NCI-H2171 treated with DMSO at 0.1 percent for 48 hours (cell line): Measurements from ENCODE around the gene L3MBTL4.
"Not testable (repeated sequence)": the region's sequence is repeated elsewhere in the genome, so short reads cannot be mapped to it uniquely, and the experiment has no call there.

Experiments
- DNase-seq: peaks from one replicate; lab custom pipeline; 2025; lab: John Stamatoyannopoulos, UW

The L3MBTL4 gene

DNA sequence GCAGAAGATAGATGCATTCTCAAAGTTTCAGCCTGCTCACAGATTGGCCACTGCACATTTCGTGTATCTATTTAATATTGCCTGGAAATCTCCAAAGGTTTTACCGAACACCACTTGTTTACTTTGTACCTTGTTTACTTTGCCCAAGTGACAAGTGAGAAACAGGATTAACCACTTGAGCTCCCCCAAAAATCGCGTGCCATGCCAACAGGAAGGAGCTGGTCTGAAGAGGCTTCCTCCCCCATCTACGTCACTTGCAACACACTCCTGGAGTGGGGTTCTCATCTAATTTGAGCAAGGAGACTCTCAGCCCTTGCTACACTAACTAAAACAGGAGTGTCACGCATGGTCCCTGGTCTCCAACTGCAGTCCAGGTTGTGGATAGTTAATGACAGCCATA, 306.9 kb downstream of the L3MBTL4 start:
- no peak for DNase-seq

DNA sequence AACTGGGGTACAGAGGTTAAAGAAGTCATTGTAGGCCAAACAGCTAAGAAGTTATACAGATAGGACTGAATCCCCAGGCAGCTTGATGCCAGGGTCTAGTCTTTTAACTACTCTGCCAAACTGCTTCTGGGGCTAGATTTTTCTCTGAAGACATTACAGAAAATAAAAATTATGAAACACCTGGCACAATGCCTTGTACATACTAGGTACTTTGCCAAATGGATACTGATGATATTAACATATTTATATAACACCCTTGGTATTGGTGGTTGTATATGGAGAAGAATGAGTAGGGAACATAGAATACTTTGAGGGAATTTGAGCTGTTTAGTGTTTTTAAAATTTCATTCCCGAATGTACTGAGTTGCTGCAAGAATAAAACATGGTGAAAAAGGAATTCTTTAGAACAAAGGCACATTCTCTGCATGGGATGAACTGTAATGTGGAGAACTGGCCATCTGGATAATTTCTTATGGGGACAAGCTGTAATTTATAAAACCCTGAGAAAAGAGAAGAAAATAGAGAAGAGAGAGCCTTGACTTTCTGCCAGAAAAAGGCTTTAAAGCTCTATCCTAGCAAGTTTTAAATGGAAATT, 308.5 kb downstream of the L3MBTL4 start:
- DNase-seq = no peak

DNA sequence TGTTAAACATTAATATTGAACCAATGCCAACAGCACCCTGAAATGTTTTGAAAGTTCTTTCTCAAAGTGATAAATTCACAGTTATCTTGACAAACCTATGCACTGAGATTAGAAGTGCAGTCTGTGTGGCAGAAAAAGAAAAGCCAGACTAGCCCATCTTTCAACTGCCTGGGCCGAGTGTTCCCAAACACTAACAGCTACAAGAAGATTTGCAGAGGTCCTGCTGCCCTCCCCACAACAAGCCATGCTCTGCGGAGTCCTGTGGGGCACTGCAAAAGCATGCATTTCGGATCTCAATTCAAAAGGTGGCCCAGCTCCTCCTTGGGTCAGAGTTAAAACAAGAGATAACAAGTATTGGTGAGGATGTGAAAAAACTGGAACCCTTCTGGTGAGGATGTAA, 311.0 kb downstream of the L3MBTL4 start:
- DNase-seq = no peak

DNA sequence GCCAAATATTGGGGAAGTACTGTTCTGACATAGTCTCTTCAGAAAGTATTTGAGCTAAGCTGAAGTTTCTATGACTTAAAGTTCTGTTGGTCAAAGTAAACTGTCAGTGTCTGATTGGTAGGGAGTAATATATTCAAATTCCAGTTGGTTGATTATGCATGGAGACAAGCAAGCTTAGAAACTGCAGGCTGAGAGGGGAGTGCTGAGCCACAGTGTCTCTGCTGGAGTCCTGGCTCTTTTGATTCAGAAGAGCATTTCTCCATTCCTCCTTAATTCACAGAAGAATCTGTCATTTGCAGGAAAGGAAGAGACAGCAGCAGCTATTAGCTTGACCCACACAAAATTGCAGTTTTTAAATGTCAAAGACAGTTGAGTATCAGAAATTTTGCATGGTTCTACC, 318.0 kb downstream of the L3MBTL4 start:
- no peak for DNase-seq

DNA sequence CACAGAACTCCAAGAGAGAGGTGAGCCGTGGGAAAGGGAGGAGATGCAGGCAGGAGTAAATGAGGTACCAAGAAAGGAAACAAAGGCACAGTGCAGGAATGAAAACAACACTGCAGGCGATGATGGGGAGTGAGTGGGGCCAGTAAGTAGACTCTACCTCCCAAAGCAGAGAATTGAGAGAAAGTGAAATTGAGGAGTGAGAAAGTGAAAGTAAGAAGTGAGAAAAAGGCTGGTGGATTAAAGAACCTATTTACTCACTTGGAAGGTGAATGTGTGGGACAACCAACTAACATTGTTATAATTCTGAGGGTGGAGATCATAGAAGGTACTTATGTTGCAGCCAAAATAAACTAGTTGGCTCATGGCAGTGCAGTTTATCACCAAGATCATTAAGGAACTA, 326.3 kb downstream of the L3MBTL4 start:
- DNase-seq = no peak

DNA sequence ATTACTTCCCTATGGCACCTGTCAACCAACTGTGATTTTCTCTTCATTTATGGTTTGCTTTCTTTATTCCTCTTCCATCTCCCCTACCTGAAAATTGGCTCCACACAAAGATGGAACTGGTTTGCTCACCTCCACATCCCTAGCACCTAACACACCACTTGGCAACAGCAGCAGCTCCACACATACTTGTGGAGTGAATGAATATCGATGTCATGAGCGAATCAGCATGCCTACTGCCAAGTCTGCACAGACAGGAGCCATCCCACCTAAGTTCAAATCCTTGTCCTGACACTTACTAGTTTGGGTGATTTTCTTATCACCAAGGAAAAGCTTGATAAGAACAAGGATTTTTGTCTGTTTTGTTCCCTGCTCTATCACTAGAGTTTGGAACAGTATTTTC, 328.0 kb downstream of the L3MBTL4 start:
- DNase-seq = no peak

DNA sequence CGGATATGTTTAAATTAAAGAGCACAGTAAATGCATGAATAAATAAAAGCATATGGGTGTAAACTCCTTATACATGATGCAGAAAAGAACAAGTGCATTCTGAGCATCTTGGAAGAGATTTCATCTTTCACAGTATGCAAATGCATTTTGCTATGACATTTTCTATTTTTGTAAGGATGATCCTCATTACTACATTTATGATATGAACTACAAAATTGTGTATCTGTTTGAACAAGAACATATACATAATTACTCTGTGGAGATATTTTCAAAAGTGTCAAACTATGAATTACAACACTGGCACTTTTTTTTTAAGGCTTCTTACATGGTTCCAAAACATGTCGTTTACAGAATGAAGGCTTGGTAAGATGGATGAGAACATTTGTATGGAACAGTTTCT, 335.3 kb downstream of the L3MBTL4 start:
- no peak for DNase-seq

DNA sequence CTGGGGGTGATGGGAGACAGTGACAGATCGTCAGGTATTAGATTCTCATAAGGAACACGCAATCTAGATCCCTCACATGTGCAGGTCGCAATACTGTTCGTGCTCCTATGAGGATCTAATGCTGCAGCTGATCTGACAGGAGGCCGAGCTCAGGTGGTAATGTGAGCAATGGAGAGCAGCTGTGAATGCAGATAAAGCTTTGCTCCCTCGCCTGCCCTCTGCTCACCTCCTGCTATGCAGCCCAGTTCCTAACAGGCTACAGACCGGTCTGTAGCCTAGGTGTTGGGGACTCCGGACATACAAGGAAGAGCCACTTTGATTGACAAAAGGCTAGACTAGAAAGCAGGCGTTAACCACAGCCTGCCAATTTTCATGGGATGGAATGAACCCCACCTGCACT, 335.8 kb downstream of the L3MBTL4 start:
- no peak for DNase-seq

DNA sequence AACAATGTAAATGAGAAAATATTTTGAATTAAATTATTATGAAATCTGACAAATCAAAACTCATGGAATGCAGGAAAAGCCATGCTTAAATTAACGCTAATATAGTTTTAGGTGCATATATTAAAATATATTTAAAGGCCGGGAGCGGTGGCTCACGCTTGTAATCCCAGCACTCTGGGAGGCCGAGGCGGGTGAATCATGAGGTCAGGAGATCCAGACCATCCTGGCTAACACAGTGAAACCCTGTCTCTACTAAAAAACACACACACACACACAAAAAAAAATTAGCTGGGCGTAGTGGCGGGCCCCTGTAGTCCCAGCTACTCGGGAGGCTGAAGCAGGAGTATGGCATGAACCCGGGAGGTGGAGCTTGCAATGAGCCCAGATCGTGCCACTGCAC, 342.3 kb downstream of the L3MBTL4 start:
- DNase-seq = not testable (repeated sequence)

DNA sequence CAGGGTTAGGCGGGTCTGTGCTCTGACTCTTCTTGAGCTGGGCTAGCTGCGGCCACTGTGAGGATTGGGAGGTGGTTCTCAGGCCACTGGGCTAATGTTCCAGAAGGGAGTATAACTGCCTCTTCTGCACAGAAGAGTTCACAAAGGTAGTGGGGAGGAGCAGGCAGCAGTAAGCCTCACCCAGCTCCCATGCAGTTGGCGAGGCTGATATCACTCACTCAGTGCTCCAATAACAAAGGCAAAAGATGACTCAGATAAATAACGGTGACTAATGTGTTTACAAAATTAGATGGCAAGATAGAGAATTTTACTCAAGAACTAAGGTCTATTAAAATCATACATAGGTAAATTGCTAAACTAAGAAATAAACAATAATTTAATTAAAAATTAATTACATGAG, 345.2 kb downstream of the L3MBTL4 start:
- DNase-seq = no peak

DNA sequence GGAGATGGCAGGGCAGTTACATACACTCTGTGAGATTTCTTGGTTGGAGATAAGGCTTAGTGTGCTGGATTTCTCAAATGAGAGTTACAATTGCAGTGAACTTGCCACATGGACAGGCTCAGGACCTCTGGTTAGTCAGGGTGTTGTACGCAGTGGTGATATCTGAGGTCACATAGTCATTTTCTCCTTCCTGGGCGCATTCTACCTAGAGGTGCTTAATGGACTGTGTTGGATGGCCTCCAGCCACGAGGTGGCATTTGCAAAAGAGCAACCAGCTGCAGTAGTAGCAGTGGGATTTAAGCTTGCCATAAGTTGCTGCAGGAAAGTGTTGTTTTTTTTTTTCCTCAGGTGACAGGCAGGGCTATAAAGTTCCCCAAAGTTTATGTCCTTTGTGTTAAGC, 345.6 kb downstream of the L3MBTL4 start:
- DNase-seq = no peak

DNA sequence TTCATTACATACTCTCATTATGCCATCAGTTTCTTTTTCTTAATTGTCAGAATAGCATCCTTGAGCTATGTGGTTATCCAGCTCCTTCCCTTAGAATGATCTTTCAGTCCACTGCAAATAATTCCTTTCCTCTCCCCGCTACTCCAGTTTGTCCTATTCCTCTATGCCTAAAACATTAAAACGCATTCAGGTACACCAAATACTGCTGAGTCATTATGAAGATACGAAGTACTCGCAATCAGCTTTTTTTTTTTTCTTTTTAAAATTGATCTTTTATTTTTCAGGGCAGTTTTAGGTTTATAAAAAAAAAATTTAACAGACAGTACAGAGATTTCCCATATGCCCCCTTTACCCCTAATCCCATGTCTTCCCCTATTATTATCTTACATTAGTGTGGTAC, 354.6 kb downstream of the L3MBTL4 start:
- no peak for DNase-seq

DNA sequence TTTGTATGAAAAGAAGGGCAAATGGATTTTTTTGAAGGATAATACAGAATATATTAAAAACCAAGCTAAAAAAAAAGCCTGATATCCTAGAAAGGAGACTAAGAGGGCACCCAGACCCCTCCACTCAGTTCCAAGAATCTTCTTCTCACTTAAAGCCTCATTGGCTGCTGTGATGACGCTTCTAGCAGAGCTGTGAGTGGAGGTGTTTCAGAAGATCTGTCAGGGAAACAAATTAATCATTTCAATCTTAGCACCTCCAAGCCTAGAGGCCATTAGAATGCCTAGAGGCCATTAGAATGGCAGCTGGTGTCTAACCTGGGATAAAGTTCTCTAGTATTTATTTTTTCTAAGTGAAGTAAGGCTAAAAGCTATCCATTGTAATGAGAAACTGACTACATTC, 355.2 kb downstream of the L3MBTL4 start:
- no peak for DNase-seq

DNA sequence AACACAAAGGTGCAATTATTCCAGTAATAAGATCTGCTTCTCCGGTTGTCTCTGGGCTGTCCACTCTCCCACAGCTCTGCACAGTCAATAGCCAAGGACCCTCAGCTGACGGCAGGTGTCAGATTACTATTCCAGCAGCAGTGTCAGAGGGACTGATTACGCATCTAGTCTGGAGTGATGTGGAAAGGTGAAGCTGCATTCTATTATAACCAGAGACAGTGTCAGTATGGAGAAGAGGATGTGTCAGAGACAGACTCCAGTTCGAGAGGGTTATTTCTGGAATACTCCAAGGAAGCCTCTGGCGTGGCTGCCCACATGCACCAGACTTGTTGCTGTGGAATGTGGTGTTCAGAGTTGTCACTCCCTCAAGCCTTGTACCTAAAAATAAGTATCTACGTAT, 355.8 kb downstream of the L3MBTL4 start:
- peak; percentile 22 for DNase-seq

DNA sequence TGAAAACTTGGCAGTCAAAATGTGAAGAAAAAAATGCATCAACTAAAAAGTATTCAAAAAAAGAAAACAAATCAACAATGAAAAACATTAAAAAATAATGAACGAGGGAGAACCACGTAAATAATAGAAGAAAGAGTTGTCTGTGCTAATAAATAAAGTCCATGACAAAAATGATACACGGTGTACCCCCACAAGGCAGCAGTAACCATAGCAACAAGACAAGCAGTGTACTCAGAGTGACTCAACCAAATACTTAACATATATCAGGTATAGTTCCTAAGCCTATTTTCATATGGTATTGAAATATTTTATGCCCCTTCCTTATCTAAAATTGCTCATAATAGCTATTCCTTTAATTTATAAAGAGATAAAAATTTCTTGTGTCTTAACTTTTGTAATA, 357.1 kb downstream of the L3MBTL4 start:
- DNase-seq = no peak

DNA sequence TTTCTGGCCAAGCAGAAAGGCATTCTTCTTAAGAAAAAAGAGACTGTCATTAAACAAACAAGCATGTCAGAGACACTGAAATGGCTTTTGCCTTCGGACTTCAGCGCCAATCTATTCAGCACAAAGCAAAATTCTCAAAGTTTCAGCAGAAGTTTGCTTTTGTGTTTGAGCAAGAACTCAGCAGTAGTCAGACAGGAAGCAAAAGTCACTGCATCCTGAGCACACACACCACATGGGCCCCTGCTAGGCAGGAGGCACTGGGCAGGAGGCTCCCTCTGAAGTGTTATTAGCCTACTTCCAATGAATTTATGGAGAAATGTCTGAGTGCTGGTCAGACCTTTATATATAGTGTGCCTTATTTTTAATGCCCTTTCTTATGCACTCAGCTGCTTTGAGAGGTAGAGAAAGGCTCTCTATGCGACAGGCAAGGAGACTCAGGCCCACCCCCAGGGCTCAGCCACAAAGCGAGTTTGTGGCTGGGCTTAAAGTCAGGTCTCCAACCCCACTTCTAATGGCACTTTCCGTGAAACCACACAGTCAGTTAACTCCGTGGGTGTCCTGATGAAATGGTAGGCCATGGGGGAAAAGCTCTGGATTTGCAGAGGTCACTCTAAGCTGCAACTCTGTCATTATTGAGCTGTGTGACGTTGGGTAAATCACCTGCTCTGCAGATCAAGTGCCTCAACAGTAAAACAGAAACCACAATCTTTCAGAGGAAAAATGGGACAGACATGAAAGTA, 358.4 kb downstream of the L3MBTL4 start:
- DNase-seq = no peak

DNA sequence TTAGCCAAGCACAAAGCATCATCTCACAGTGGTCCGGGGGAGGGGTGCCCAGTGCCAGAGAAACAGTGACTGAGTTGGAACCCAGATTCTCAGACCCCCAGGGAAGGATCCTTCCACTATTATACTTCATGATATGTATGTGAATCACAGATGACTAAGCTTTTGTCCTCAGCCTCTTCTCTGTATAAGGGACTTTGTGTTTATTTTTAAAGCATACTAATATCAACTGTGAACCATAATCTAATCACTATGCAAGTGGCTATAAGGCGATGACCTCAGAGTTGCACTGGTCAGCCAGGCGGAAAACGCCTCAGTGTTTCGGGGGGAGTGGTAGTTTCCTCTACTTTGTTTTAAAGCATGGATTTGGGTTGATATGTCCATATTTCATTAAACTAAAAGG, 359.0 kb downstream of the L3MBTL4 start:
- no peak for DNase-seq

DNA sequence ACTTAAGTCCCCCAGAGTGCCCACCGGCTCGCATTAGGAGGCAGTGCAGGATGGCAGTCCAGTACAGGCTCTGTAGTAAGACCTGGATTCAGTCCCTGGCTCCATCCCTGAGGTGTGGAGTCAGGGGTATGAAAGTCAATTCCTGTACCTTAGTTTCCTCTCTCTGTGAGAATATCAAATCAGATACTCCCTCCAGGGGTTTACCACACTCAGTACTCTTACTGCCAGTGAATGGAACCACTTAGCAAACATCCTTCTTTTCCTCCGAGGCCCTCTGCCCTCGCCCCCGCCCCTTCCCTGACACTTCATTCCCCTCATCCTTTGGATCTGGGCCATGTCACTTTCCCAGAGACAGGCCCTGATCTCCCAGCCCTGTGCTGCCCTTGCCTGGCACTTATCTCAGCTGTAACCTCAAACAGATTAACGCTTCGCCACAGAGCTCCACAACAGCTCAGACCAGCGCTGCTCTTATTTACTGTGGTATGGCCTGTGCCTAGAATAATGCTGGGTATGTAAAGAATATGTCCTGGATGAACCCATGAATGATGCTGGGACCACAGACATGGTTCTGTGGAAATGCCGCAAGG, 360.4 kb downstream of the L3MBTL4 start:
- no peak for DNase-seq

DNA sequence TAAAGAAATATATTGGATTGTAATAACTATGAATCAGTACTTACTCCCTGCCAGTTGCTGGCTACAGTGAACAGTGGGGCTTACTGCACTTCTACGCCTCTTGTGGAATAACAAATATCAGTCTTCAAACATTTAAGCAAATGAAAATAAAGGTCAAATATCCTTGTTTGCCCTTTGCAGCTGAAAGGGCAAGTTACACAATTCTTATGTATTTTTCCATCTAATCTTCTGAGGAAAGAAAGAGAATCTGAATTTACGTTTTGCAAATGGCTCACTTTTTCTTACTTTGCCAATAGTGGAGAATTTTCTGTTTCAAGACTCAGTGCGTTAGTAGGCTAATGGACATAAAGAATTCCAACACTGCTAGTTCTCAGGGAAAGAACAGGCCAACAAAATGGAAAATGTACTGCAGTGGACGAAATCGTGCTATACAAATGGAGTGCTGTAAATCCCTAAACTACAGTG, 362.2 kb downstream of the L3MBTL4 start:
- no peak for DNase-seq

DNA sequence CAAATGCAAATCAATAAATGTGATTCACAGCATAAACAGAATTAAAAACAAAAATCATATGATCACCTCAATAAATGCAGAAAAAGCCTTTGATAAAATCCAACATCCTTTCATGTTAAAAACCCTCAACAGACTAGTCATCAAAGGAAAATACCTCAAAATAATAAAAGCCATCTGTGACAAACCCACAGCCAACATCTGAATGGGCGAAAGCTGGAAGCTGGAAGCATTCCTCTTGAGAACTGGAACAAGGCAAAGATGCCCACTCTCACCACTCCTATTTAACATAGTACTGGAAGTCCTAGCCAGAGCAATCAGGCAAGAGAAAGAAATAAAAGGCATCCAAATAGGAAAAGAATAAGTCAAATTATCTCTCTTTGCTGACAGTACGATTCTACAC, 367.1 kb downstream of the L3MBTL4 start:
- DNase-seq = not testable (repeated sequence)

DNA sequence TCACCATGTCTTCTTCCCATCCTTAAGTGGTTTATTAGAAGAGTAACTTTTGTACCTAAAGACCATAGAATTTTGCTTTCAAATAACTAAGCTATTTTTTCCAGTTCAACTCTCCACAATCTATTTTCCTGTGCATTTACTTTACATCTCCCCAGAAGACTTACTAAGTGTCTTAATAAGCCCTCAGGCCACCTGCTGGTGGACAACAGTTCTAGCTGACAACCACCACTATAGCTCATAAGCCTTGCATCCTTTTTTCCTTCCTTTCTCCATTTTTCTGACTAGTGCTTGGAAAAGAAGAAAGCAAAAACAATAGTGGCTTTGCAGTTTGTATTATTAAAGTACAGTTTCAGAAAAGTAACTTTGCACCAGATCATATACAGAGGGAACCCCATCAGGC, 369.9 kb downstream of the L3MBTL4 start:
- DNase-seq = no peak

DNA sequence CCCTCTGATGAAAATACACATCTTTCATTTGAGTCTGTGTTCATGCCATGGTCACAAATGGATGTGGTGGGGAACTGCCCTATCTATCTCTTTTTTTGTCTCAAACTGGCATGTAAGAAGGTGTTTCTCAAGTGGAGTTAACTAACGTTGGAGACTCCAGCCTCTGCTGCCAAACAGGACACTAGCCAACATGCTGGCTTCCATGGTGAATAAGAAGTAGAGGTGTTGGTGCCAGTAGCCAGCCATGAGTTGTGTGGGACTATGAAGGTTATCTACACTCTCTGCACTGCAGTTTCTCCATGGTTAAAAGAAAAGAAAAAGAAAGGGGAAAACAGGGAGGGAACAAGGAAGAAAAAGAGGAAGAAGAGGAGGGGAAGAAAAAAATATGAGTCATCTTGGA, 370.4 kb downstream of the L3MBTL4 start:
- no peak for DNase-seq

DNA sequence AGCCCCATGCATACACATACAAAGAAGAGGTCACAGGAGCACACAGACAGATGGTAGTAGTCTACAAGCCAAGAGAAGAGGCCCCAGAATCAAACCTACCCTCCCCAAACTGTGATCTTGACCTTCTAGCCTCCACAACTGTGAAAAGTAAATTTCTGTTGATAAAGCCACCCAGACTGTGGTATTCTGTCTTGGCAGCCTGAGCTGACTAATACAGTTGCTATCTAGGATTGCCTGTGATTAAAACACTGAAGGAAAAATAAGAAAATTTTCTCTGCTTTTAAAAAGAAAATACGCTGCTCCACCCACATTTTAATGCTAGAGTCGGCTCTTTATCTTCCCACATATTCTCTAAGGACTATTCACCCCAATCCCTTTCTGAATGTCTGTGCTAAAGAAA, 375.7 kb downstream of the L3MBTL4 start:
- no peak for DNase-seq

DNA sequence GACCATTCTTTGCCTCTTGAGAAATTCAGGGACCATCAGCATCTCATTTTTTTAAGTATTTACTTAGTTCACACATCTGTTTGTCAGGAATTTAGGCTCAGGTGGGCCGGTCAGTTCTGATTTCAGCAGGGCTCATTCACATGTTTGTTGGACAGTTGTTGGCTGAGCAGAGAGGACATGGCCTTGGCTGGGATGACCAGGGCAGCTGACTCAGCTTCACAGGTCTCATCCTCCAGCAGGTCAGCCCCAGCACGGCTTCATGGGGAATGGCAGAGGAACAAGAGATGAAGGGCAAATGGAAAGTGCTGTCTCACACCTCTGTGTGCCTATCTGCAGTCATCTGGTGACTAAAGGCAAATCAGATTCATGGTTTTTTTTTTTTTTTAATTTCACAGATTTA, 383.3 kb downstream of the L3MBTL4 start:
- no peak for DNase-seq
